Endothelial cell of umbilical vein (primary cell): ENCODE data around the gene MAP7D2.

Experiments used
- CTCF ChIP-seq, 2 donors: IDR thresholded peaks; 1 replicate in 1 of 2; 2 replicates in 1 of 2; pipeline ENCODE4 v1.5.1; 2011; ENCODE audit warnings: low read length in 2 of 2, mild to moderate bottlenecking in 2 of 2, moderate library complexity in 2 of 2, control low read depth in 1 of 2, inconsistent platforms in 1 of 2, low read depth in 1 of 2; ENCODE audit not compliant: insufficient read depth in 1 of 2; ENCODE audit errors: extremely low read depth in 1 of 2
- JUN ChIP-seq: IDR thresholded peaks from 2 replicates; pipeline ENCODE4 v1.6.1; 2011; ENCODE audit warnings: borderline replicate concordance, low read depth; ENCODE audit not compliant: insufficient read length, insufficient read depth
- MYC ChIP-seq: IDR thresholded peaks from one replicate; pipeline ENCODE4 v1.6.1; 2011; ENCODE audit warnings: mild to moderate bottlenecking, low read depth, low read length
- POLR2A ChIP-seq: IDR thresholded peaks from 2 replicates; pipeline ENCODE4 v1.6.1; 2012; ENCODE audit warnings: low read depth, mild to moderate bottlenecking, control low read depth, low read length
- TF ChIP-seq, protein P1 (sequence below): IDR thresholded peaks from 2 replicates; pipeline ENCODE4 v1.6.1; 2011; ENCODE audit not compliant: insufficient read depth, insufficient read length

DNA sequence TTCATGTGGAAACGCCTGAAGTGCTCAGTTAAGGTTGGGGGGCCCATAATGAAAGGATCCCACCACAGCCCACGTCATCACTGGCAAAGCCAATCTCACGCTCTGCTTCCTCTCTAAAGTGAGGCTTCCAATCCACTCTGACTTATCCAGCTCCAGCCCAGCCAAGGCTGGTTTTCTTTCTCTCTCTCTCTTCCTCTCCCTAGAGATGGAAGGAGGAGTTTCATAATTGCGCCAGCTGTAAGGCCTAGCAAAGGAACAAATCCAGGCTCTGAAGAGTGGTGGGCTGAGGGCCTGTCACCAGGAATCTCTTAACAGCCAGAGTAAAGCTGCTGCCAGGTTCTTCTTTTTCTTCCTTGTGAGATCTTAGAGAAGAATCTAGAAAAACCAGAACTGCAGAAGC lies 105.1 kb downstream of the MAP7D2 start:
- TF ChIP-seq CTCF (IDR thresholded peaks at IDR 0.05; ENCODE audit: extremely low read depth in 1 of 2, insufficient read depth in 1 of 2, low read depth in 1 of 2, low read length in 2 of 2), result no peak
- TF ChIP-seq JUN, result no peak
- TF ChIP-seq POLR2A, result no peak
- no peak for TF ChIP-seq MYC
- TF ChIP-seq, protein P1, sequence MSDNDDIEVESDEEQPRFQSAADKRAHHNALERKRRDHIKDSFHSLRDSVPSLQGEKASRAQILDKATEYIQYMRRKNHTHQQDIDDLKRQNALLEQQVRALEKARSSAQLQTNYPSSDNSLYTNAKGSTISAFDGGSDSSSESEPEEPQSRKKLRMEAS, result no peak
